ENCODE data around the gene TRAPPC2L. TPM values are rescaled to one million over a fixed set of nuclear protein-coding genes. Genes with fewer than 3 reads are reported as not detected.

The TRAPPC2L gene
- total and polyA plus RNA-seq, 2 donors (not counting 1 experiment from before 2014, with no cell fraction given): 33.5 to 65.1 TPM

DNA sequence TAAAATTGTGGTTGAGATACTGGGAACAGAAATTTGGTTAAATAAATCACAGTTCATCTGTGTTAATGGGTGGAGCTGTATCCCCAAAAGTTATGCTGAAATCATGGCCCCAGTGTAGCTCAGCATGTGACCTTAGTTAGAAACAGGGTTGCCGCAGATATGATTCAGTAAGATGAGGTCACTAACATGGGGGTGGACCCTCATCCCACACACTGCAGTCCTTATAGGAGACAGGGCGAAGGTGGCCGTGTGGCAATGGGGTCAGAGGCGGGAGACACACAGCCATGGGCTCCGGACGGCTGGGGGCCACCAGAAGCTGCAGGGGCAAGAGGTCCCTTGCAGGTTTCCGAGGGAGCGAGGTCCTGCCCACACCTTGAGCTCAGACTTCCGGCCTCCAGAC is 10.8 kb upstream of the TRAPPC2L start:
- CTCF ChIA-PET: no interaction called here
- DNase-seq (no peak), ATAC-seq (ENCODE audit: low read depth) (no peak)
- no peaks in the 10 kb centered on the region for H3K4me1 ChIP-seq (ENCODE audit: control insufficient read depth in 2 of 2, insufficient read depth in 2 of 2, low read length in 2 of 2)
- Mint-ChIP-seq H3K4me1 (no peaks in the 10 kb centered on the region), H3K4me3 (no peak overlapping the region), H3K27me3 (no peaks in the 10 kb centered on the region), H3K27ac (no peak overlapping the region), H3K9me3 (ENCODE audit: insufficient read depth) (no peaks in the 10 kb centered on the region)
- no peaks in the 10 kb centered on the region for H3K9me3 ChIP-seq (ENCODE audit: control extremely low read depth in 1 of 3, control insufficient read depth in 2 of 3, insufficient read depth in 1 of 3, low read length in 2 of 3)
- intact Hi-C loops (cut with micrococcal nuclease): no loop called here
- no peak overlapping the region for H2AFZ ChIP-seq (ENCODE audit: insufficient read depth, low read depth, low read length, poor library complexity, severe bottlenecking)
- H3K27me3 ChIP-seq (replicated peaks in 1 of 4; ENCODE audit: control extremely low read depth in 1 of 4, control insufficient read depth in 3 of 4, insufficient read depth in 4 of 4, low read length in 3 of 4): no peaks in the 10 kb centered on the region
- POLR2A ChIA-PET: no interaction called here
- 96% methylated on average over 7 of the region's 9 CpGs for WGBS (ENCODE audit: insufficient coverage)
- H3K27ac ChIP-seq (ENCODE audit: low read length in 2 of 2): no peak overlapping the region
- no peak overlapping the region for H3K9ac ChIP-seq (ENCODE audit: low read length)
- H3K79me2 ChIP-seq (ENCODE audit: control insufficient read depth, insufficient read depth, low read length): peaks cover 50% of the 10 kb centered on the region
- H3K4me2 ChIP-seq (replicated peaks; ENCODE audit: low read depth, low read length, poor library complexity, severe bottlenecking): no peak overlapping the region
- H4K20me1 ChIP-seq (ENCODE audit: control insufficient read depth, insufficient read depth, low read length, poor library complexity, severe bottlenecking): peaks cover 47% of the 10 kb centered on the region
- no peak for TF ChIP-seq CTCF (IDR thresholded peaks at IDR 0.05)
- TF ChIP-seq EZH2 (IDR thresholded peaks at IDR 0.05; ENCODE audit: borderline replicate concordance, insufficient read depth, low read depth, low read length, poor library complexity, severe bottlenecking): no peak
- peaks cover 0 to 19% of the 10 kb centered on the region in 2 experiments for H3K36me3 ChIP-seq (replicated peaks in 1 of 2; ENCODE audit: control extremely low read depth in 1 of 2, control insufficient read depth in 1 of 2, extremely low read depth in 1 of 2, insufficient read depth in 2 of 2, low read length in 1 of 2)
- no peak overlapping the region for H3K4me3 ChIP-seq (ENCODE audit: control extremely low read depth in 1 of 5, extremely low read depth in 1 of 5, insufficient read depth in 1 of 5, low read depth in 2 of 5, low read length in 4 of 5)

DNA sequence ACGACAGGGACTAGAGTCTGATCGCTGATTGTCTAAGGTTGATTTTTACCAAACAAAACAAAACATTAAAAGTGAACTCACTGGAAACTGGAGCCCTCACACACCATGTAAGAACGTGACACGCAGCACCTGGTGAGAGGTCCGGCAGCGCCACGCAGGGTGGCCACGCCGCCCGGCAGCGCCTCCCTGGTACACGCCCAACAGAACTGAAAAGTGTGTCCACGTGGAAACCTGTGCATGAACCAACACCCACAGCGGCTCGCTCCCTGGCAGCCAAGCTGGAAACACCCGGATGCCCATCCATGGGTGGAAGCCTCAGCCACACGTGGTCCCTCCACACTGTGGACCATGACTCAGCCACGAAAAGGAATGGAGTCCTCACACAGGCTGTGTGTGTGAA is 9.3 kb upstream of the TRAPPC2L start:
- H2AFZ ChIP-seq (ENCODE audit: insufficient read depth, low read depth, low read length, poor library complexity, severe bottlenecking): no peak overlapping the region
- H3K79me2 ChIP-seq (ENCODE audit: control insufficient read depth, insufficient read depth, low read length): peaks cover 43% of the 10 kb centered on the region
- no peaks in the 10 kb centered on the region for H3K27me3 ChIP-seq (replicated peaks in 1 of 4; ENCODE audit: control extremely low read depth in 1 of 4, control insufficient read depth in 3 of 4, insufficient read depth in 4 of 4, low read length in 3 of 4)
- H3K9me3 ChIP-seq (ENCODE audit: control extremely low read depth in 1 of 3, control insufficient read depth in 2 of 3, insufficient read depth in 1 of 3, low read length in 2 of 3): no peaks in the 10 kb centered on the region
- no peak for DNase-seq
- no peak overlapping the region for H3K27ac Mint-ChIP-seq
- CTCF ChIA-PET: no interaction called here
- peaks cover 0 to 16% of the 10 kb centered on the region in 2 experiments for H3K36me3 ChIP-seq (replicated peaks in 1 of 2; ENCODE audit: control extremely low read depth in 1 of 2, control insufficient read depth in 1 of 2, extremely low read depth in 1 of 2, insufficient read depth in 2 of 2, low read length in 1 of 2)
- H3K27me3 Mint-ChIP-seq: no peaks in the 10 kb centered on the region
- POLR2A ChIA-PET: interaction anchor here (0.7 kb wide), 1 partner anchor 9 kb away, joined by 5 read pairs; the partner anchor contains the start of gene TRAPPC2L
- no peak overlapping the region for H3K4me3 ChIP-seq (ENCODE audit: control extremely low read depth in 1 of 5, extremely low read depth in 1 of 5, insufficient read depth in 1 of 5, low read depth in 2 of 5, low read length in 4 of 5)
- no peak overlapping the region for H3K4me2 ChIP-seq (replicated peaks; ENCODE audit: low read depth, low read length, poor library complexity, severe bottlenecking)
- no peaks in the 10 kb centered on the region for H3K4me1 ChIP-seq (ENCODE audit: control insufficient read depth in 2 of 2, insufficient read depth in 2 of 2, low read length in 2 of 2)
- intact Hi-C loops (cut with micrococcal nuclease): no loop called here
- H3K4me1 Mint-ChIP-seq: peaks cover 5% of the 10 kb centered on the region
- H3K4me3 Mint-ChIP-seq: no peak overlapping the region
- peaks cover 40% of the 10 kb centered on the region for H4K20me1 ChIP-seq (ENCODE audit: control insufficient read depth, insufficient read depth, low read length, poor library complexity, severe bottlenecking)
- H3K27ac ChIP-seq (ENCODE audit: low read length in 2 of 2): no peak overlapping the region
- no peak for ATAC-seq (ENCODE audit: low read depth)
- H3K9me3 Mint-ChIP-seq (ENCODE audit: insufficient read depth): no peaks in the 10 kb centered on the region
- no peak overlapping the region for H3K9ac ChIP-seq (ENCODE audit: low read length)
- 97% methylated on average over 18 of the region's 18 CpGs for whole genome bisulfite sequencing (ENCODE audit: insufficient coverage)
- no peak for TF ChIP-seq CTCF (IDR thresholded peaks at IDR 0.05)
